Kidney (tissue), 14 donors: ENCODE results near the gene DEXI. TPM values are rescaled to one million over a fixed set of nuclear protein-coding genes. Genes with fewer than 3 reads are reported as not detected.

Experiments
- DNase-seq, 5 donors: peaks; one replicate each; pipeline ENCODE4 v3.0.0-alpha.2; 2013 to 2020
- FAIRE-seq: peaks from 2 replicates; lab custom pipeline; 2012; peaks lifted over from hg19 to GRCh38; lab: Jason Lieb, UNC
- H3K27ac ChIP-seq, 2 donors: one replicate each; pipeline ENCODE4 v1.7.0; 2013; ENCODE audit warnings: low read depth in 2 of 2, low read length in 2 of 2, inconsistent platforms in 1 of 2
- H3K27me3 ChIP-seq: one replicate; pipeline ENCODE4 v1.7.1; 2013; ENCODE audit warnings: low read length, inconsistent platforms; ENCODE audit not compliant: control insufficient read depth, insufficient read depth
- H3K36me3 ChIP-seq, 3 donors: one replicate each; pipeline versions ENCODE4 v1.7.0 to v1.7.1; 2013; ENCODE audit warnings: low read length in 3 of 3, control low read depth in 1 of 3, inconsistent platforms in 1 of 3; ENCODE audit not compliant: insufficient read depth in 3 of 3, control insufficient read depth in 2 of 3
- H3K4me1 ChIP-seq, 3 donors: one replicate each; pipeline versions ENCODE4 v1.7.0 to v1.7.1; 2013; ENCODE audit warnings: low read length in 3 of 3, inconsistent platforms in 1 of 3, low read depth in 1 of 3; ENCODE audit not compliant: control insufficient read depth in 2 of 3, insufficient read depth in 2 of 3
- H3K4me3 ChIP-seq, 3 donors: one replicate each; pipeline versions ENCODE4 v1.7.0 to v1.8.1; 2013; ENCODE audit warnings: low read length in 3 of 3, control low read depth in 1 of 3, inconsistent platforms in 1 of 3
- H3K9ac ChIP-seq, 3 donors: one replicate each; pipeline versions ENCODE4 v1.7.0 to v1.7.1; 2013; ENCODE audit warnings: low read length in 3 of 3, control low read depth in 1 of 3, inconsistent platforms in 1 of 3
- H3K9me3 ChIP-seq, 3 donors: one replicate each; pipeline versions ENCODE4 v1.7.0 to v1.7.1; 2013; ENCODE audit warnings: low read length in 3 of 3, control low read depth in 1 of 3, inconsistent platforms in 1 of 3; ENCODE audit not compliant: control insufficient read depth in 2 of 3, insufficient read depth in 1 of 3
- CTCF ChIP-seq: IDR thresholded peaks from 3 replicates; pipeline ENCODE4 v1.5.1; 2012; ENCODE audit warnings: mild to moderate bottlenecking, moderate library complexity, borderline replicate concordance; ENCODE audit not compliant: insufficient read depth; ENCODE audit errors: extremely low read depth
- intact Hi-C: fragments of 100-400 bp; cut with DNase I; formaldehyde crosslinking; loops from one replicate; pipeline ENCODE4 v1.11.1; 2022
- polyA plus RNA-seq: library from polyadenylated mRNA; stranded (reverse); fragments of 350-450 nt; fragmentation: Illumina TruSeq; extraction: RNeasy Lipid Tissue Mini Kit (QIAGEN cat#74804); gene quantifications from one replicate; pipeline ENCODE4 v1.2.3, GENCODE V29; 2014; ENCODE audit warnings: low read depth, low replicate concordance; ENCODE audit not compliant: insufficient read depth
- total RNA-seq: library from RNA; stranded (reverse); fragmentation: NEBNext Ultra II Directional; extraction: Animal tissue kit (Norgen Biotek cat#: 25700); gene quantifications from one replicate; pipeline ENCODE4 v1.2.1, GENCODE V29; 2021
- donor health status: control.
- donor health status: control.
- donor health status: control.
- donor health status: control.
- donor health status: control.
- donor health status: DM: yes; HTN: yes; CAD: no.
- donor health status: Normal renal cell carcinoma (clear cell type).

DEXI gene
- total and polyA plus RNA-seq, 2 donors from 2014 or later = 31.0 to 46.2 TPM

GRCh38 chr16:10966129-10966528, 23.9 kb upstream of the DEXI start:
- Histone ChIP-seq H3K27me3 (no peaks in the 10 kb centered on the region), H3K9me3 (no peaks in the 10 kb centered on the region), H3K27ac (no peak overlapping the region), H3K36me3 (peaks cover 3 to 25% (median 19%) of the 10 kb centered on the region in 3 donors), H3K9ac (no peak overlapping the region), H3K4me3 (no peak overlapping the region), H3K4me1 (peaks cover 0 to 4% (median 3%) of the 10 kb centered on the region in 3 donors)
- TF ChIP-seq CTCF = no peak
- FAIRE-seq (no peak), DNase-seq (no peak)
- intact Hi-C loops = loop anchor here (10.0 kb wide), 1 partner anchor 389 kb away; no protein-coding TSS in a partner anchor

- FAIRE-seq (no peak), DNase-seq (no peak)
- H3K27me3 ChIP-seq = no peaks in the 10 kb centered on the region
- no peak overlapping the region for H3K27ac ChIP-seq
- TF ChIP-seq CTCF = no peak
- intact Hi-C loops = loop anchor here (10.0 kb wide), 1 partner anchor 389 kb away; no protein-coding TSS in a partner anchor
- H3K4me1 ChIP-seq = peaks cover 0 to 4% (median 3%) of the 10 kb centered on the region in 3 donors
- no peak overlapping the region for H3K4me3 ChIP-seq
- H3K9me3 ChIP-seq = no peaks in the 10 kb centered on the region
- H3K36me3 ChIP-seq = peaks cover 3 to 19% (median 14%) of the 10 kb centered on the region in 3 donors
- no peak overlapping the region for H3K9ac ChIP-seq
Measured at GRCh38 chr16:10965440-10966061, 23.3 kb upstream of the DEXI start.

GRCh38 chr16:10964891-10965326, 22.6 kb upstream of the DEXI start:
- no peak for FAIRE-seq
- H3K36me3 ChIP-seq = peaks cover 3 to 14% (median 13%) of the 10 kb centered on the region in 3 donors
- no peak overlapping the region for H3K9ac ChIP-seq
- no peak overlapping the region for H3K27ac ChIP-seq
- H3K4me1 ChIP-seq = peaks cover 0 to 4% (median 3%) of the 10 kb centered on the region in 3 donors
- H3K4me3 ChIP-seq = no peak overlapping the region
- DNase-seq = no peak
- H3K9me3 ChIP-seq = no peaks in the 10 kb centered on the region
- H3K27me3 ChIP-seq = no peaks in the 10 kb centered on the region
- TF ChIP-seq CTCF = no peak
- intact Hi-C loops = loop anchor here (10.0 kb wide), 1 partner anchor 390 kb away; no protein-coding TSS in a partner anchor
